H1 (cell line): ENCODE measurements around the gene ITPKA. TPM values are rescaled to one million over a fixed set of nuclear protein-coding genes. Genes with fewer than 3 reads are reported as not detected.

Source experiments
- GTF2F1 ChIP-seq: IDR thresholded peaks from 2 replicates; pipeline ENCODE4 v1.6.1; 2012; ENCODE audit warnings: low read depth, low read length, improper control_type of control experiment, borderline replicate concordance
- POU5F1 ChIP-seq: IDR thresholded peaks from 2 replicates; pipeline ENCODE4 v1.6.1; 2011; ENCODE audit warnings: low read depth, mild to moderate bottlenecking, low read length, moderate library complexity
- SAP30 ChIP-seq: fragments of 300-600 bp; sonication (generic); IDR thresholded peaks from 2 replicates; pipeline ENCODE4 v1.7.1; 2012; ENCODE audit warnings: low read length, moderate library complexity, mild to moderate bottlenecking, inconsistent platforms; ENCODE audit not compliant: insufficient read depth, insufficient replicate concordance
- polyA plus RNA-seq, 7 experiments: library from polyadenylated mRNA; depleted of rRNA in 3 of 7; stranded (reverse) in 5 of 7; unstranded in 2 of 7; fragments of >200 nt in 5 of 7; fragments of 200-250 nt in 2 of 7; gene quantifications; 1 replicate in 5 of 7; 2 replicates in 1 of 7; 4 replicates in 1 of 7; pipeline versions ENCODE4 v1.2.1 to v1.2.3, GENCODE V29; 2011 to 2013; ENCODE audit warnings: missing spikeins in 2 of 7, mixed read lengths in 2 of 7
- total RNA-seq: library from RNA; stranded (reverse); fragmentation: NEBNext Ultra II Directional; extraction: Animal tissue kit (Norgen Biotek cat#: 25700); gene quantifications from 2 replicates; pipeline ENCODE4 v1.2.1, GENCODE V29; 2021

ITPKA gene
- total and polyA plus RNA-seq, 2 of the 8 experiments (the other 6 are each of a cell fraction or from before 2014, with no cell fraction given) = 0.39 to 0.99 TPM

GRCh38 chr15:41480396-41481140 lies 13.1 kb upstream of the ITPKA start (continued):
- TF ChIP-seq SAP30 (no peak), POU5F1 (no peak), GTF2F1 (no peak)
